T-helper 9 cell (primary cell): ENCODE data around the gene TBCC.
A peak's percentile ranks its signal among the peaks of the same experiment; 100 is the strongest.

Experiments
- DNase-seq: peaks from one replicate; pipeline ENCODE4 v3.0.0-alpha.2; 2020
- total RNA-seq, 2 donors: gene quantifications; one replicate each; lab custom pipeline; 2026; lab: John Stamatoyannopoulos, UW

TBCC gene, protein sequence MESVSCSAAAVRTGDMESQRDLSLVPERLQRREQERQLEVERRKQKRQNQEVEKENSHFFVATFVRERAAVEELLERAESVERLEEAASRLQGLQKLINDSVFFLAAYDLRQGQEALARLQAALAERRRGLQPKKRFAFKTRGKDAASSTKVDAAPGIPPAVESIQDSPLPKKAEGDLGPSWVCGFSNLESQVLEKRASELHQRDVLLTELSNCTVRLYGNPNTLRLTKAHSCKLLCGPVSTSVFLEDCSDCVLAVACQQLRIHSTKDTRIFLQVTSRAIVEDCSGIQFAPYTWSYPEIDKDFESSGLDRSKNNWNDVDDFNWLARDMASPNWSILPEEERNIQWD
- 87.4 to 131 reads per million in 2 donors for total RNA-seq

DNA sequence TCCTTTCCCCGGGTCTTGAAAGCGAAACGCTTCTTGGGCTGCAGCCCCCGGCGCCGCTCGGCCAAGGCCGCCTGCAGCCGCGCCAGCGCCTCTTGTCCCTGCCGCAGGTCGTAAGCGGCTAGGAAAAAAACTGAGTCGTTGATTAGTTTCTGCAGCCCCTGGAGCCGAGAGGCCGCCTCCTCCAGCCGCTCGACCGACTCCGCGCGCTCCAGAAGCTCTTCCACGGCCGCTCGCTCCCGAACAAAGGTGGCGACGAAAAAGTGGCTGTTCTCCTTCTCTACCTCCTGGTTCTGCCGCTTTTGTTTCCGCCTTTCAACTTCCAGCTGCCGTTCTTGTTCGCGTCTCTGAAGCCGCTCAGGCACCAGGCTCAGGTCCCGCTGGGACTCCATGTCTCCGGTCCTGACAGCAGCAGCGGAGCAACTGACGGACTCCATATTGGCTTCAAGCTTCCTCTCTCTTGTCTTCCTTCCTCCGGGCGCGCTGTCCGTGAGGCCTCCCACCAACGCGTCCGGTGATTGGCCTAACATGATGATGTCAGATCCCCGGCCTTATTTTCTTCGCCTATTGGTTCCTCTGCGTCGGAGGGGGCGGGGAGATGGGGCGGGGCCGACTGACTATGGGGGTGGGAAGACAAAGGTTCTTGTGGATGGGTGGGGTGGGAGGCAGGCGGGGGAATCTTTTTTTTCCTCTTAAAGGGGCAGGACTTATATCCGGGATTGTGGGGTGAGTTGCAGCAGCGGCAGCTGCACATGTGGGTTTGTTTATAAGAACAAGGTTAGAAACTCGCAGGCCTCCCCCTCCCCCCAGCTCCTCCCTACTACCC, at the start of gene TBCC:
TBCC (minus strand) TSS at position 464 of the 823 bp plus-strand sequence; CDS start at position 434, 30 bp downstream.
- peak; percentile 89 for DNase-seq

DNA sequence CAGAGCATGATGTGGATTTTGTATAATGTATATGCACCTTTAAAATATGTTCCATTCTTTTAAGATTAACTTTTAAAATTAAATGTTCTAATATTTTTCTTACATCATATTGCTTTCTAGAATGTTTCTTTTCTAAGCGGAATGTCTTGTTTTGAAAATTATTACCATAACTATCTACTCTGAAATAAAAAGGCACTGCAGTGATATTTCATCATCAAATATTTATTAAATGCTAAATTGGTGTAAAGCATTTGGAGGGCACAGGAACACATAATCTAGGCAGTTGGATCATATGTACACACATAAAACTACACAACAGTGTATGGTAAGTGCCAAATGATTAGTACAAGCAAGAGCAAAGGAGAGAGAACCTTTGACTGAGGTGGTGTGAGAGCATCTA, 49.7 kb upstream of the TBCC start:
- no peak for DNase-seq

DNA sequence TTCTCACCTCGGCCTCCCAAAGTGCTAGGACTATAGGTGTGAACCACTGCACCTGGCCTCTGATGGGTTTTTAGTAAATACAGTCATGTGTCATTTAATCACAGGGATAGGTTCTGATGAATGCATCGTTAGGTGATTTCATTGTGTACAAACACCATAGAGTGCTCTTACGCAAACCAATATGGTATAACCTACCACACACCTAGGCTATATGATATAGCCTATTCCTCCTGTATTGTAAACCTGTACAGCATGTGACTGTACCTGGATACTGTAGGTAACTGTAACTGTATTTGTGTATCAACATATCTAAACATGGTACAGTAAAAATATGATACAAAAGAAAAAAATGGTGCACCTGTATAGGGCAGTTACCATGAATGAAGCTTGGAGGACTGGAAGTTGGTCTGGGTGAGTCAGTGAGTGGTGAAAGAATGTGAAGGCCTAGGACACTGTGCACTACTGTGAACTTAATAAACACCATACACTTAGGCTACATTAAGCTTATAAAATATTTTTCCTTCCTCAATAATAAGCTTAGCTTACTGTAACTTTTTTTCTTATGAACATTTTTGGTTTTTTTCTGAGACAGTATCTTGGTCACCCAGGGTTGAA, 45.9 kb upstream of the TBCC start:
- DNase-seq, result no peak

DNA sequence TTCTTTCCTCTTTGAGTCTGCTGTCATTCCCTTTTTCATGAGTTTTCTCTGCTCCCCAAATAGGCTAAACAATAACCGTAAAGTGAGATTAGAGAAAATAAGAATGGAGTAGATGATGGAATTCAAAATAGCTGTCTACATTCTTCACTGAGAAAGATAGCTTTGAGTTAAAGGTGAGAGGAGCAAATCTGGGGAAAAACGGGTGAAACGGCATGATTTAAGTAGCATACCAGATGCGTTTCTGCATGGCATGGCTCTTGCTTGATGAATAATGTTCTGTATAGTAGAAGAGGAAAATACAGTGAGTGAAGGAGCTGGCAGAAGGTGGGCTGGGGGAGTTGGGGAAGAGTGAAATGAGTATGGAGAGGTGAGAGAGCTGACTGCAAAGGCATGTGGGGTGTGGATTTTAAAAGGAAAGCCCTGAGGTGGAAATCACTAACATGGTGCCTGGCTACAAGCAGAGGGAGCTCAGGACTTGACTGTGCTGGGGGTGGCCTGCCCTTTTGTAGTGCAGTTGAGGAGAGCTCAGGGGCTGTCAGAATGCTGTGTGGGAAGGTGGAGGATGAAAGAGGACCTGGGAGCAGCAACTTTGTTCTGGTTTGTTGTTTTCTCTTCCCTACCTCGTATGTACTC, 44.8 kb upstream of the TBCC start:
- DNase-seq, result no peak

DNA sequence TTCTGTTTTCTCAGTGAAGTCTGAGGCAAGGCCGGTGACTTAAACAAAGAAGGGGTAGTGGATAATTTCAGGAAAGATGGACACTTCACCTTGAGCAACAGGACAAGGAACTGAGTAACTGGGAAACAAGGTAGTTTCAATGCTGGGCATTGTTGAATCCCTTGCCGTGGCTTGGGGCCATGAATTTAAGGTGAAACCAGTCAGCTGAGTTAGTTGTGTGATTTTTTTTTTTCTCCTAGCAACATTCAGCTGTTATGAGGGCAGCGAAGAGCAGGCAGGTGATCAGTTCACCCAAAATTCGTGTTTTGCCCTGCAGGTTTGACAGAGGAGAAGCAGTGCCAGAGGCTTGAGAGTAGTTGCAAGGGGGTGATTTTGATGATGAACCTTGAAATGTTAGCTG, 42.8 kb upstream of the TBCC start:
- DNase-seq, result no peak

DNA sequence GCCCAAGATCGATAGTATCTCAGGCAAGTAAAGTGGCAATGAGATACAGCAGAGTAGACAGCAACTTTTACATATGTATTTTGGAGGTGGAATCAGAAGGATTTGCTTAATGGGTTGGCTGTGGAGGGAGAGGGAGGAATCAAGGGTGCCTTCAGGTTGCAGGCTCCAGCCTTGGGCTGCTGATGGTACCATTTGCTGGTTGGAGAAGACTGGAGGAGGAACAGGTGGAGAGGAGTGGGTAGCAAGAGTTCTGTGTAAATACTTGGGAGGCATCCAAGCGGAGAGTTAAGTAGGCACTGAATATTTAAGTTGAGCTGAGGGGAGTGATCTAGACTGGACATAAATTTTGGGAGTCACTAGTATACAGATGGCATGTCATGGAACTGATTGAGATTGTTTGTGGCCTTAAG, 41.2 kb upstream of the TBCC start:
- no peak for DNase-seq

DNA sequence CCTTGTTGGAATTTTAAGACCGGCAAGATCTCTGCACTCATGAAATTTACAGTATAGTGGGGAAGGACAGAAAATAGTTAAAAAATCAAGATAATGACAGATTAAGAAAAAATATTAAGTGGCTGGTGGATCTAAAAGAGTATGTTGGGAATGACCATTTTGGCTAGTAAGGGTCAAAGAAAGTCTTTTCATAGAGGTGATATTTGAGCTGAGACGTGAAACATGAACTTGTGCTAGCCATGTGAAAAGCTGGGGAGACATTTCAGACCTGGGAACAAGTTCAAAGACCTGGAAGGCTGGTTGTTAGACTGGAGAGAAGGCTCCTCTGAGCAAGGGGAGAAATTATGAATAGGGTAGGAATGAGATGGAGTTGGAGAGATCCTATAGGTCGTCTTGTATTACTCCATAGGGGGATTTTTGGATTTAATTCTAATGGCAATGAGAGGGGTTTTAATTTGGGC, 40.7 kb upstream of the TBCC start:
- no peak for DNase-seq

DNA sequence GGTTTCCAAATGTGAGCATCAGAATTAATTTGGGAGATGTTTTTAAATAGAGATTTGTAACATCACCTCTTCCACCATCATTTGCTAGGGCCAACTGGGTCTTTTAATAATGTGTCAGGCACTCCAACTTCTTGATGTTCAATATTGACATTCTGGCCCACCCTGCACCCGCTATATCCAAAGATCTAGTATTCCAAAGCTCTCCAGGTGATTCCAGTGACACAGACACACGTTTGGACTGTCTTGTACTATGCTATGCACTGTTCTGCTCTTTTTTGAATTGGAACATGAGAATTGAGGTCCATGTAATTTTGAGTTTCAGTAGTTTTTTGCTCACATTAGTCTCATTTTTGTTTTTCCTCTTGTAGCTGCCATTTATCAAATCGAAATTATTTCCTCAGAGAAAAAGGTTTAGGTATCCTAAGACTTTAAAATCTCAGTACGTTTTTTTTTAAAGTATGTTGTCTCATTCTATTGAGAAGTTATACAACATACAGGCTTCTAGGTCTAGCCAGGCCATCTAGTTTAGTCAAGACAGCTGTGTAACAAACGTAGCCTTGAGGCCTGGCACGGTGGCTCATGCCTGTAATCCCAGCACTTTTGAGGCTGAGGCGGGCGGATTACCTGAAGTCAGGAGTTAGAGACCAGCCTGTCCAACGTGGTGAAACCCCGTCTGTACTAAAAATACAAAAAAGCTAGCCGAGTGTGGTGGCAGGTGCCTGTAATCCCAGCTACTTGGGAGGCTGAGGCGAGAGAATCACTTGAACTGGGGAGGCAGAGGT, 39.0 kb upstream of the TBCC start:
- no peak for DNase-seq

DNA sequence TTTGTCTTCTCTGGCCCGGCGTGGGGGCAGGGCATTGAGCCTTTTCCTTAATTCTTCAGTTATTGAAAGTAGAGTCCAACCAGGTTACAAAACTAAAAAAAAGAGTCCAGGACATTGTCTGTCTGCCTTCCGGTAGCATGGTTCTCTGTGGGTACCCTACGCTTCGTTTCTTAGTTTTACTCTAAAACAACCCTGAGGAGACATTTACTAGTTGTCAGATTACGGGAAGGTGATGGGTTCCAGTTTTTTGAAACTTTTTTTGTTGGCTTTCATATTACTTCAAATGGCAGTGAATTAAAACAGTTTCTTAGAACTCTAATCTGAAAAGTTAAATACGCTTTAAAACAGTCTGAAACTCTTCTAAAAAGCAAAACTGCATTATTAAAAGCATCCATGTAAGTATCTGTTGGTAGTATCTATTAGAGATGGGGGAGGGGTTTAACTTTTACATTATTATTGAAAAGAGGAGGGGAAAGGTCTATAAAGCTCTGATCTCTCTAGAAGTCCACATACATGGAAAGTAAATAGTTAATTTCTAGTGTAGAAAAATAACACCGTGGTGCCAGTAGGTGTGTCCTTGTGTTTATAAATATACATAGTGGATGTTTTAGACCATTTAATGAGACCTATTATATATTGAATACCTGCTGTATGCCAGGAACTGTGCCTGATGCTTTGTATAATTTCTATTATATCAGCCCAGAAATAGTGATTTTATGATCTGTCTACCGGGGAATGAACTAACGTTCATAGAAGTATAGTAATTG, 38.2 kb upstream of the TBCC start:
- no peak for DNase-seq

DNA sequence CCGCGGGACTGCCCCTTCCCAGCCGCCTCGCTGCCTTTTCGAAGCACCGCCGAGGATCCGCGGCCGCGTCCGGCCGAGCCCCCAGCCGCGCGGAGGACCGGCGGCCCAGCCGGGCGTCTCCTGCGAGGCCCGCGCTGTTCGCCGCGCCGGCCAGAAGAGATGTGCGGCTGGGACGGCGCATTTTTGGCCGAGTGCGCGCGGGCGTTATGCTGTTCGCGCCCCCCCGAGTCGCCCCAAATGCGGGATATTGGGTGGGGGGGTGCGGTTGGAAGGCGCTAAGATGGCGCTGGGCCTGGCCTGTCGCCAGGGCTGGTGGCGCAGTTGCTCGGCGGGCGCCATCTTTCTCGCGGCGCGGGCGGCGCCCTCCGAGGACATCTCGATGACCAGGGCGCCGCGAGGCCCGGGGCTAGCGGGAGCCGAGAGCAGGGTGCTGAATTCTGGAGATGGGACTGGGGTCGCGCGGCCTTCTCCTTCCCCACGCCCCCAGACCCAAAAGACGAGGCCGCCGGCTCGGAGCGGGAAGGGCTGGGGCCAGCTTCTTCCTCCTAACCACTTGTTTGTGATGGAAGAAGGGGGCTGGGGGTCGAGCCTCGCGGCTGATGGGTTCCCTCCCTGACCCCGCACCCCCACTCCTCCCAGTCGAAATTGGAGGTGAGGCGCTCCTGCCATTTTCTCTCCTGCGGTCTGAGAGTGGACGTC, 37.4 kb upstream of the TBCC start:
- DNase-seq, result peak; percentile 75

DNA sequence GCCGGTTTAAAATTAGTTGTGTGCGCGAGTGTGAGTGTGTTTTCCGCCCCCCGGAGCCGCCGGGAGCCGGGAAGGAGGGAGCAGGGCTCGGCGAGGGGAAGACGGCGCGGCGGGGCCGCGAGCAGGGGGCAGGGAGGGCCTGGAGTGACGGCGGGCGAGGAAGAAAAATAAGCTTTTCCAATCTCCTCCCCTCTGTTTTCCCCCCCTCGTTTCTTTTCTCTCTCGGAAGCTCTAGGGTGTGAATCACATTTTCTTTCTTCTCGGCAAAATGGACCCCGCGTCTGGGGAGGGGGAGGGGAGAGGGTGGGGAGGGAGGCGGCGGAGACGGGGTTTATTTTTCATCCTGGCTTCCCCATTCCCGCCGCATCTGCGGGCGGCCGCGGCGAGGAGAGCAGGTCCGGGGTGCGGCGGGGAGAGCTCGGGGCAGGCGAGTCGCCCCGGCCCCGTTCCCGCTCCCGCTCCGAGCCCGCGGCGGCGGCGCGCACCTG, 36.8 kb upstream of the TBCC start:
- peak; percentile 72 for DNase-seq

DNA sequence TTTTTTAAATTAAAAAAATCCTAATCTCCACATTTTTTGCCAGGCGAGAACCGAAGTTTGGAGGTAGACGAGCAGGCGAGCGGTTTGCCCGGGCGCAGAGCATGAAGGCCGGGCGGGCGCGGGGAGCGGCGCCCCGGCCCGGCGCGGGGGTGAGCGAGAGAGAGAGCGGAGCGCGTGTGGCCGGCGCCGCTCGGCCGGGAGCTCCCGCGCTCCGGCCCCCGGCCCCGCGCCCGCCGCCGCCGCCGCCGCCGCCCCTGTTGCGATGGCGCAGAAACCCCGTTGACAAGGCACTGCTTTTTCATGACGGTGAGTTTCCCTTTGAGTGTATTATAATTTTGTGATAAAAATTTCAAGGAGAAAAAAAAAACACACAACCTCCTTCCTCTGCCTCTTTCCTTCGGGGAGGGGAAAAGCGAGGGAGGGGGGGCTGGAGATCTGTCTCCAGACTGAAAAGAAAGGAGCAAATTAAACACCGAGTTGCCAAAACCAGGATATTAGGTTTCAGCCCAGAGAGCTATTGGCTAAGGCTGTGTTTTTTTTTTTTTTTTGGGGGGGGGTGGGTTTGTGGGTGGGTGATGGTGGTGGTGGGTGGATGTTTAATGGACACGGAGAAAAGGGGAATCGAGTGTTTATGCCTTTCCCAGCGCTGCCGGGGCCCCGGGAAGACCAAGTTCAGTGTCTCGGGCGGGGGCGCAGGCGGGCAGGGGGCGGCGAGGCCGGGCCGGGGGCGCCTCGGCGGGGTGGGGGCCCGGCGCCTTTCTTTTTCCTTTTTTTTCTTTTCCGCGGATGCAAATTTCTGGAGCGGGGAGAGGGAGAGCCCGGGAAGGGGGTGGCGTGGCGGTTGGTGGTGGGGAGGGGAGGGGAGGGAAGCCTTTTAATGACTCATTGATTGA, 36.1 kb upstream of the TBCC start, which contains the start of gene BICRAL:
BICRAL (plus strand) TSS at position 257 of the 893 bp plus-strand sequence. CDS start 39,971 bp downstream, outside the sequence.
- peak; percentile 75 for DNase-seq

DNA sequence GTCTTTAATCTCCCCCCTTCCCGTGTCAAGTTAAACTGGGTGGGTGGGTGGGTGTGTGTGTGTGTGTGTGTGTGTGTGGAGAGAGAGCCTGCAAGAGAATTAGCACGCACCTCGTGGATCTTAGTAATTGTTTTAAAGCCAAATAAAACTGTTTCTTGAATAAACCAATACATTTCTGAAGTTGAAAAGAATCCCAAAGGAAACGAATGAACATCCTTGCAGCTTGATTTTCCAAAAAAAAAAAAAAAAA, 35.6 kb upstream of the TBCC start:
- DNase-seq, result no peak

DNA sequence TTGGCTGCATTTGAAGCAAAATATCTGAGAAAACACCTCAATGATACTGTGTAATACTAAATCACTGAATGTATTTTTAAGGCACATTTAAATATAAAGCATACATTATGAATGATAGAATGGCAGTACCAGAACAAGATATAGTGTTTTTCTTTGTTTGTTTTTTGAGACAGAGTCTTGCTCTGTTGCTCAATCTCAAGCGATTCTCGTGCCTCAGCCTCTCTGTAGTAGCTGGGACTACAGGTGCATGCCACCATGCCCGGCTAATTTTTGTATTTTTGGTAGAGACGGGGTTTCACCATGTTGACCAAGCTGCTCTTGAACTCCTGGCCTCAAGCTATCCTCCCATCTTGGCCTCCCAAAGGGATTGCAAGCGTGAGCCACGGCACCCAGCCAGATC, 33.6 kb upstream of the TBCC start:
- no peak for DNase-seq

DNA sequence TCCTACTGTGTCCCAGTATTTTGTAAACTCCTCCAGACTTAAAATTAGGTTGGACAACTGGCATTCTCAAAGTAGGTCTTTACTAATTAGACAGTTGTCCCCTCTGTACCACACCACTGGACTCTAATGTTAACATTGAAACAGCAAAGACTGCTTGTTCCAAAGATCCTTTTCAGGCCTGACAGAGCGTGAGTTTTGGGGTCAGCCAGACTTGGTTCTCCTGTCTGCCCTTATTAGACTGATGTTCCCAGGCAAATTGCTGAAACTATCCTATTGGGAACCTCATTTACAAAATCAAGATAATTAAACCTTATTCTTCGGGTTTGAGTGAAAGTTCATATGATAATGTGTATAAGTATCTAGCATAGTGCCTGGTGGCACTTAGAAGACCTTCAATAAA, 32.2 kb upstream of the TBCC start:
- no peak for DNase-seq

DNA sequence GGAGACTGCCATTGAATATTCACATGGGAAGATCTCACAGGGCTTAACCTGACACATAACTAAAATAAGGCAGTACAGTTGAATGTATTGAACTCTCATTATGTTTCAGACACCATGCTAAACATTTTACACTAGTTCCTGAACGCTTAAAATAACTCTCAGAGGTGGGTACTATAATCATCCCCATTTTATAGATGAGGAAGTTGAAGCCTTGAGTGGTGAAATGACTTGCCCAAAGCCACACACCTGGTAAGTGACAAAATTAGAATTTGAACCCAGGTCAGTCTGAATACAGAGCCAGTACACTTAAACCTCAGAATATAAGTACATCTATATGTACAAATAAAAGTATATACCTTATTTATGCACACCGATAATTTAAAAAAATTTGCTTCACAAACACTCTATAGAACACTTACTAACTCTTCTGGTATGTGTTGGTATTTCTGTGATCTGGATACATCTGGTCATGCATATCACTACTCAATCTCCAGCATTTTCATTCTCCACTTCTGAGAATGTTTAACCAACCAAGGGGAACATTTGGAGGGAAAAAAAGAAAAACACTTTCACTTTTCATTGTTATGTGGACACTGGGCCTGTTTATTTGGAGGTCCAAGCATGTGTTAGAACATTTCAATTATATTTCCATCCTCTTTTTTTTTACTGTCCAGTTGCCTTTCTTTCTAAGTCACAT, 31.4 kb upstream of the TBCC start:
- DNase-seq, result no peak

DNA sequence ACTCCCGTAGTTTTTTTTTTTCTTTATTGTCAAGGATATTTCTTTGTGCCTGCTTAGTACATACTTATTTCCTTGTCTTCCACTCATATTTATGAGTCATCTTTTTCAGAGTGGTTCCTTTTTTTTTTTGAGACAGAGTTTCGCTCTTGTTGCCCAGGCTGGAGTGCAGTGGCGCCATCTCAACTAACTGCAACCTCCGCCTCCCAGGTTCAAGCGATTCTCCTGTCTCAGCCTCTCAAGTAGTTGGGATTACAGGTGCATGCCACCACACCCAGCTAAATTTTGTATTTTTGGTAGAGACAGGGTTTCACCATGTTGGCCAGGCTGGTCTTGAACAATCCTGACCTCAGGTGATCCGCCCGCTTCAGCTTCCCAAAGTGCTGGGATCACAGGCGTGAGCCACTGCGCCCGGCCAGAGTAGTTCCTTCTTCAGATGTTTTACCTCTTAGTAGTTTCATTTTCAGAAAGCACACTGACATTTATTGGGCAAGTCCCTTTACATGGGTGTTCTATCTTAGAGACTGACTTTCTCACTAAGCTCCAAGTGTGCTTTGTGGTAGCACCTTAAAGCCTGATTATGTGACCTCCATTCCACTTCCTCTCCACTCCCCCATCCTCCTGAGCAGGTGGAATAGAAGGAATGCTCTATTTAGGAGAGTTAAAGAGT, 29.1 kb upstream of the TBCC start:
- DNase-seq, result peak; percentile 9

DNA sequence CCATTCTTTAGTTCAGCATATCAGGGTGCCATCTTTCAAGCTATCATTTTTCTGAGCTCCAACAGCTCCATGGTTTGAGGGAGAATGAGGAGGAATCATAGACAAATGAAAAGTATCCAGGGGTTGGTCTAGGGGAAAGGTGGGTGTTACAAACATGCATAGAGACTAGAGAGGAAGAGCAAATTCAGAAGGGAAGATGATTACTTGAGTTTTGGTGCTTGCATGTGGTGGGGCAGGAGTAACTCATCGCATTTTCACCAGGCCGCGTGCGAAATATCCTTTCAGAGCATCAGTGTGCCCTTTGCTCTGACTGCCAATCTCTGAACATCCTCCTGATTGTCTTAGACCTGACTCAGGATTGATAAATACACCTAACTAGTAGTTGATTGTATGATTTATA, 28.3 kb upstream of the TBCC start:
- no peak for DNase-seq

DNA sequence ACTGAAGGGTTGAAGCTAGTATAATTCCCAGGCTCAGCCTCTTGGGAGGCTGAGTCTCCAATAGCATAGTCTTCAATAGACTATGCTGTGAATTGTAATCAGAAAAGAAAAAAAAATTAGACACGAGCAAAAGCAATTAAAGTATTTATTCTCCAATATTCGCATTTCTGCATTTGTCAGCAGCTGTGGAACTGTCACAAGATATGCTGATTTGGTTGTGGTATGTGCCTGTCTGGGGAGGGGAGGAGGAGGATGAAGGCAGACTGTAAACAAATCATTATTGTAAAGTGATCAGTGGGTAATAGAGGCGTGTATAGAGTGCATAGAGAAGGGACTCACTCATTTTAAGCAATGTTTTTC, 25.8 kb upstream of the TBCC start:
- no peak for DNase-seq
